K562 (cell line): ENCODE results near the gene ANAPC2. TPM values are rescaled to one million over a fixed set of nuclear protein-coding genes. Genes with fewer than 3 reads are reported as not detected.

Source experiments
- ATAC-seq: fragments of 200-7000 bp; cut with Tn5 transposase; 3 replicates; pipeline ENCODE4 v1.9.1; 2020; ENCODE audit warnings: moderate library complexity
- BruUV-seq: library from RNA; stranded (reverse); fragments of 400-500 nt; replicated peaks from 2 replicates; lab custom pipeline; 2021; lab: Mats Ljungman, UMichigan
- CTCF ChIA-PET: fragments of 300-600 bp; formaldehyde crosslinking; extraction: SDS; loops from one replicate; lab custom pipeline; 2021; ENCODE audit warnings: low intra/inter-chr PET ratio; lab: Yijun Ruan, JAX
- POLR2A ChIA-PET: fragments of 300-600, 350-650 bp; sonication (Branson Sonifier 250); formaldehyde crosslinking; extraction: SDS; loops from one replicate; lab custom pipeline; 2021; ENCODE audit warnings: antibody characterized with exemption, inconsistent platforms; lab: Yijun Ruan, JAX
- DNase-seq, 4 experiments: peaks; one replicate each; pipeline versions ENCODE4 v3.0.0 to v3.0.0-alpha.2; 2011 to 2018; ENCODE audit warnings: low spot score in 3 of 4, mixed read lengths in 3 of 4; ENCODE audit errors: extremely low read depth in 1 of 4
- FAIRE-seq: peaks from 2 replicates; lab custom pipeline; 2011; peaks lifted over from hg19 to GRCh38; lab: Jason Lieb, UNC
- H2AFZ ChIP-seq: 2 replicates; pipeline ENCODE4 v1.6.0; 2011; ENCODE audit warnings: low read depth, low read length, control low read depth, inconsistent platforms
- H3K27ac ChIP-seq: fragments of 200-600 bp; 3 replicates; pipeline ENCODE4 v1.8.0; 2011; ENCODE audit warnings: low read depth, mild to moderate bottlenecking, control low read depth, inconsistent platforms, low read length, moderate library complexity, mixed read lengths; ENCODE audit errors: extremely low read depth
- H3K27me3 ChIP-seq, 2 experiments: fragments of 300-600 bp in 1 of 2; 2 replicates in 1 of 2; 3 replicates in 1 of 2; pipeline versions ENCODE4 v1.6.0 to v1.8.0; 2011; ENCODE audit warnings: inconsistent platforms in 2 of 2, low read length in 2 of 2, mild to moderate bottlenecking in 1 of 2, mixed read lengths in 1 of 2, moderate library complexity in 1 of 2; ENCODE audit not compliant: control insufficient read depth in 2 of 2, insufficient read depth in 2 of 2
- H3K36me3 ChIP-seq: fragments of 300-600 bp; 3 replicates; pipeline ENCODE4 v1.8.0; 2011; ENCODE audit warnings: mild to moderate bottlenecking, low read length, inconsistent platforms; ENCODE audit not compliant: control insufficient read depth, insufficient read depth
- H3K4me1 ChIP-seq, 2 experiments: fragments of 200-600 bp in 1 of 2; replicated peaks in 1 of 2; 2 replicates in 1 of 2; 3 replicates in 1 of 2; pipeline versions ENCODE4 v1.5.1 to v1.8.0; 2011; ENCODE audit warnings: inconsistent platforms in 2 of 2, low read length in 2 of 2, mild to moderate bottlenecking in 1 of 2, mixed read lengths in 1 of 2, moderate library complexity in 1 of 2; ENCODE audit not compliant: control insufficient read depth in 2 of 2, insufficient read depth in 2 of 2
- H3K4me2 ChIP-seq: 2 replicates; pipeline ENCODE4 v1.6.1; 2011; ENCODE audit warnings: low read length, control low read depth, inconsistent platforms, mixed read lengths; ENCODE audit not compliant: insufficient read depth
- H3K4me3 ChIP-seq: fragments of 200-600 bp; sonication (generic), shearing (Covaris generic); 2 replicates; pipeline ENCODE4 v1.5.1; 2016; ENCODE audit warnings: control low read depth, inconsistent platforms
- H3K79me2 ChIP-seq: fragments of 200-600 bp; 3 replicates; pipeline ENCODE4 v1.8.0; 2011; ENCODE audit warnings: low read length, inconsistent platforms; ENCODE audit not compliant: control insufficient read depth, insufficient read depth
- H3K9ac ChIP-seq, 2 experiments: 2 replicates each; pipeline versions ENCODE4 v1.6.0 to v1.6.1; 2011; ENCODE audit warnings: low read depth in 2 of 2, low read length in 2 of 2, control low read depth in 1 of 2, inconsistent platforms in 1 of 2, mild to moderate bottlenecking in 1 of 2, mixed read lengths in 1 of 2; ENCODE audit not compliant: insufficient read depth in 1 of 2
- H3K9me1 ChIP-seq: one replicate; pipeline ENCODE4 v1.6.0; 2011; ENCODE audit warnings: inconsistent platforms, mild to moderate bottlenecking, low read length, moderate library complexity; ENCODE audit not compliant: control insufficient read depth, insufficient read depth
- H3K9me3 ChIP-seq: replicated peaks from 2 replicates; pipeline ENCODE4 v1.5.1; 2011; ENCODE audit warnings: low read depth, low read length, inconsistent platforms; ENCODE audit not compliant: control insufficient read depth, insufficient read depth
- H4K20me1 ChIP-seq: replicated peaks from 2 replicates; pipeline ENCODE4 v1.6.1; 2011; ENCODE audit warnings: low read length, inconsistent platforms, mixed read lengths; ENCODE audit not compliant: control insufficient read depth, insufficient read depth
- CLOCK ChIP-seq: fragments of 250-450 bp; sonication (Bioruptor Pico); IDR thresholded peaks from 2 replicates; pipeline ENCODE4 v1.4.0; 2020; ENCODE audit warnings: mild to moderate bottlenecking, moderate library complexity, borderline replicate concordance
- FOXM1 ChIP-seq, 2 experiments: fragments of 450-650 bp in 1 of 2; sonication (generic) in 1 of 2; formaldehyde crosslinking in 1 of 2; IDR thresholded peaks; 2 replicates each; pipeline versions ENCODE4 v1.6.1 to v1.9.0; 2017 to 2022; ENCODE audit warnings: low read depth in 2 of 2, mild to moderate bottlenecking in 2 of 2, missing genetic modification reagents in 1 of 2, moderate library complexity in 1 of 2
- FOXO4 ChIP-seq: fragments of 450-650 bp; formaldehyde crosslinking; IDR thresholded peaks from 2 replicates; pipeline ENCODE4 v1.4.0; 2020; ENCODE audit warnings: mild to moderate bottlenecking, moderate library complexity
- HDAC2 ChIP-seq: fragments of 450-650 bp; IDR thresholded peaks from 2 replicates; pipeline ENCODE4 v1.6.1; 2016; ENCODE audit warnings: mild to moderate bottlenecking
- HES1 ChIP-seq: fragments of 450-650 bp; IDR thresholded peaks from 2 replicates; pipeline ENCODE4 v1.6.1; 2016; ENCODE audit warnings: low read depth, mild to moderate bottlenecking, moderate library complexity
- JUNB ChIP-seq: fragments of 450-650 bp; formaldehyde crosslinking; conservative IDR thresholded peaks from 2 replicates; pipeline ENCODE4 v1.4.0; 2020; ENCODE audit warnings: mild to moderate bottlenecking
- MTF1 ChIP-seq: fragments of 250-450 bp; sonication (Bioruptor Pico); IDR thresholded peaks from 2 replicates; pipeline ENCODE4 v1.9.0; 2021; ENCODE audit warnings: moderate library complexity, mild to moderate bottlenecking, inconsistent platforms, borderline replicate concordance
- MYC ChIP-seq, 2 experiments: fragments of 250-450 bp in 1 of 2; sonication (Bioruptor Pico) in 1 of 2; IDR thresholded peaks; 2 replicates each; pipeline versions ENCODE4 v1.5.1 to v1.6.1; 2012 to 2021; ENCODE audit warnings: low read depth in 2 of 2, borderline replicate concordance in 1 of 2, improper control_type of control experiment in 1 of 2, low read length in 1 of 2, mild to moderate bottlenecking in 1 of 2, moderate library complexity in 1 of 2
- NFXL1 ChIP-seq: fragments of 450-650 bp; formaldehyde crosslinking; IDR thresholded peaks from 2 replicates; pipeline ENCODE4 v1.4.0; 2021; ENCODE audit warnings: mild to moderate bottlenecking
- SAP30 ChIP-seq: fragments of 200-600 bp; sonication (generic); IDR thresholded peaks from 2 replicates; pipeline ENCODE4 v1.6.1; 2012; ENCODE audit warnings: borderline replicate concordance, low read depth, mild to moderate bottlenecking, moderate library complexity, low read length, control low read depth, inconsistent platforms; ENCODE audit not compliant: insufficient read depth, poor library complexity, severe bottlenecking
- SIRT6 ChIP-seq: IDR thresholded peaks from one replicate; pipeline ENCODE4 v1.6.1; 2012; ENCODE audit warnings: low read depth, mild to moderate bottlenecking, control low read depth, inconsistent platforms, low read length, moderate library complexity
- SNAPC5 ChIP-seq: fragments of 250-450 bp; sonication (Bioruptor Pico); IDR thresholded peaks from 2 replicates; pipeline ENCODE4 v1.8.0; 2021; ENCODE audit warnings: moderate library complexity, mild to moderate bottlenecking, inconsistent platforms
- TOE1 ChIP-seq, 2 experiments: fragments of 450-650 bp in 1 of 2; sonication (generic) in 1 of 2; formaldehyde crosslinking in 1 of 2; IDR thresholded peaks; 2 replicates each; pipeline versions ENCODE4 v1.7.1 to v1.8.0; 2016 to 2022; ENCODE audit warnings: borderline replicate concordance in 2 of 2, mild to moderate bottlenecking in 2 of 2, antibody characterized with exemption in 1 of 2, inconsistent platforms in 1 of 2, low read depth in 1 of 2, missing genetic modification reagents in 1 of 2, moderate library complexity in 1 of 2
- ZBTB17 ChIP-seq: fragments of 450-650 bp; formaldehyde crosslinking; IDR thresholded peaks from 2 replicates; pipeline ENCODE4 v1.4.0; 2020; ENCODE audit warnings: mild to moderate bottlenecking
- ZFX ChIP-seq: sonication (generic); formaldehyde crosslinking; IDR thresholded peaks from 2 replicates; pipeline ENCODE4 v1.8.0; 2022; ENCODE audit warnings: mild to moderate bottlenecking, missing genetic modification reagents, moderate library complexity
- WGBS: fragments of 100-300 bp; shearing (Covaris generic); methylation state at CpG from one replicate; pipeline ENCODE4 v1.1.6; 2016; ENCODE audit warnings: low coverage, mixed read lengths; ENCODE audit not compliant: insufficient coverage; ENCODE audit errors: missing lambda C conversion rate; 5-methylcytosine and 5-hydroxymethylcytosine counted together
- in situ Hi-C: fragments of 300-500 bp; cut with MboI; formaldehyde crosslinking; loops from 4 replicates; pipeline ENCODE4 v1.15.0; 2018; ENCODE audit warnings: inconsistent platforms, mixed read lengths
- intact Hi-C: fragments of 100-400 bp; cut with micrococcal nuclease; formaldehyde crosslinking; loops from 2 replicates; pipeline ENCODE4 v1.14.2; 2022
- polyA plus RNA-seq, 8 experiments: library from polyadenylated mRNA; depleted of rRNA in 4 of 8; stranded (reverse) in 5 of 8; unstranded in 3 of 8; fragments of >200 nt; fragmentation: Nextera tagmentation in 2 of 8; fragmentation: Illumina TruSeq in 1 of 8; extraction: Ambion mirVana in 2 of 8; extraction: Trizol in 1 of 8; gene quantifications; 2 replicates each; pipeline versions ENCODE4 v1.2.1 to v1.2.3, GENCODE V29; 2011 to 2014; ENCODE audit warnings: inconsistent platforms in 1 of 8, missing spikeins in 1 of 8
- total RNA-seq, 7 experiments: library from RNA; depleted of rRNA in 6 of 7; stranded (reverse); fragments of >200 nt in 6 of 7; fragmentation: Illumina TruSeq in 2 of 7; extraction: Trizol in 2 of 7; gene quantifications; 2 replicates each; pipeline versions ENCODE4 v1.2.1 to v1.2.3, GENCODE V29; 2011 to 2021; ENCODE audit warnings: low replicate concordance in 1 of 7

The ANAPC2 gene
- total and polyA plus RNA-seq, 9 of the 15 experiments (the other 6 are each of a cell fraction or from before 2014, with no cell fraction given): 0.11 to 56.5 (median 17.1) TPM; not detected in 1

- ChIA-PET POLR2A (interaction anchor here (0.5 to 6.7 kb wide), 11 partner anchors 9 to 375 kb away, joined by 3 to 56 read pairs (median 6); partner anchors contain the start of genes NDOR1, NRARP, RNF224 and TMEM203), CTCF (interaction anchor here (0.6 to 2.5 kb wide), 3 partner anchors 40 to 139 kb away, joined by 3 to 19 read pairs (median 4); partner anchors contain the start of gene RNF224)
- H3K4me2 ChIP-seq: peak overlapping the region; percentile 98
- intact Hi-C loops: loop anchor here (1.0 kb wide), 1 partner anchor 39 kb away; the partner anchor contains the start of gene RNF224
- H3K9me1 ChIP-seq: no peaks in the 10 kb centered on the region
- TSS peak; percentile 85 for BruUV-seq
- peaks cover 8% of the 10 kb centered on the region for H4K20me1 ChIP-seq
- H3K27me3 ChIP-seq: no peaks in the 10 kb centered on the region
- H3K36me3 ChIP-seq: peaks cover 70% of the 10 kb centered on the region; the same call in 2 of the 3 replicates
- H3K9me3 ChIP-seq: no peaks in the 10 kb centered on the region
- DNase-seq: no peak
- ATAC-seq: peak; percentile 4
- peak overlapping the region; percentile 98 for H3K4me3 ChIP-seq
- WGBS: 1% methylated on average over 28 of the region's 31 CpGs
- in situ Hi-C loops: loop anchor here (5.0 kb wide), 1 partner anchor 39 kb away; the partner anchor contains the start of genes CYSRT1 and RNF224
- FAIRE-seq: no peak
- peak overlapping the region; percentile 93 to 96 for H3K9ac ChIP-seq
- H3K27ac ChIP-seq: peak overlapping the region; percentile 94
- peaks cover 43% of the 10 kb centered on the region for H3K79me2 ChIP-seq
- peak overlapping the region; percentile 87 for H2AFZ ChIP-seq
- peaks cover 20 to 90% of the 10 kb centered on the region in 2 experiments for H3K4me1 ChIP-seq
- no peak for TF ChIP-seq ZBTB17 (CRISPR knock-in tag)
- TF ChIP-seq FOXM1 (IDR thresholded peaks at IDR 0.05; ENCODE audit: low read depth): no peak
- TF ChIP-seq FOXM1 (CRISPR knock-in tag; IDR thresholded peaks at IDR 0.05; ENCODE audit: low read depth): no peak
- TF ChIP-seq NFXL1 (CRISPR knock-in tag): no peak
- TF ChIP-seq MYC (IDR thresholded peaks at IDR 0.05; ENCODE audit: low read depth, low read length): no peak
- TF ChIP-seq MYC (CRISPR knock-in tag; IDR thresholded peaks at IDR 0.05; ENCODE audit: borderline replicate concordance, low read depth): peak; percentile 36; the same call in 1 of the 2 replicates
- TF ChIP-seq TOE1 (IDR thresholded peaks at IDR 0.05; ENCODE audit: borderline replicate concordance): peak; percentile 55; the same call in 1 of the 2 replicates
- no peak for TF ChIP-seq TOE1 (CRISPR knock-in tag; IDR thresholded peaks at IDR 0.05; ENCODE audit: borderline replicate concordance, low read depth)
- TF ChIP-seq SAP30: peak; percentile 84
- TF ChIP-seq CLOCK (CRISPR knock-in tag): no peak
- TF ChIP-seq SNAPC5: no peak
- TF ChIP-seq MTF1 (CRISPR knock-in tag): no peak
- TF ChIP-seq ZFX (CRISPR knock-in tag): no peak
- no peak for TF ChIP-seq HES1
- TF ChIP-seq FOXO4 (CRISPR knock-in tag): peak; percentile 78; the same call in 1 of the 2 replicates
- TF ChIP-seq JUNB (CRISPR knock-in tag): no peak
- TF ChIP-seq SIRT6: no peak
- TF ChIP-seq HDAC2: 0 out of 2 replicates have a peak, but pooled peaks have one; percentile 37
Observed at GRCh38 chr9:137188086-137188489, 272 bp downstream of the ANAPC2 start.
